HEK293 (cell line): ENCODE results near the gene MAGEB17.

Source experiments
- MYNN ChIP-seq: fragments of 450-650 bp; formaldehyde crosslinking; IDR thresholded peaks from 2 replicates; pipeline ENCODE4 v1.5.1; 2016; ENCODE audit warnings: missing biosample characterization, missing genetic modification characterization, borderline replicate concordance
- REST ChIP-seq: fragments of 450-650 bp; formaldehyde crosslinking; IDR thresholded peaks from 2 replicates; pipeline ENCODE4 v1.5.1; 2016; ENCODE audit warnings: missing biosample characterization, missing genetic modification characterization
- ZBTB7A ChIP-seq: fragments of 450-650 bp; formaldehyde crosslinking; IDR thresholded peaks from 2 replicates; pipeline ENCODE4 v1.5.1; 2016; ENCODE audit warnings: low read depth, missing biosample characterization, missing genetic modification characterization
- ZNF138 ChIP-seq: fragments of 450-650 bp; formaldehyde crosslinking; IDR thresholded peaks from 2 replicates; pipeline ENCODE4 v1.5.1; 2016; ENCODE audit warnings: missing biosample characterization, missing genetic modification characterization, borderline replicate concordance
- ZNF214 ChIP-seq: fragments of 450-650 bp; formaldehyde crosslinking; IDR thresholded peaks from 2 replicates; pipeline ENCODE4 v1.5.1; 2017; ENCODE audit warnings: missing biosample characterization, mild to moderate bottlenecking, missing genetic modification characterization, borderline replicate concordance
- ZNF24 ChIP-seq: fragments of 450-650 bp; formaldehyde crosslinking; IDR thresholded peaks from 2 replicates; pipeline ENCODE4 v1.5.1; 2016; ENCODE audit warnings: missing biosample characterization, missing genetic modification characterization
- ZNF274 ChIP-seq, 2 experiments: fragments of 200-500 bp in 1 of 2; fragments of 450-650 bp in 1 of 2; sonication (Bioruptor generic) in 1 of 2; formaldehyde crosslinking in 1 of 2; IDR thresholded peaks; 2 replicates each; pipeline versions ENCODE4 v1.5.1 to v1.6.1; 2014 to 2016; ENCODE audit warnings: borderline replicate concordance in 1 of 2, inconsistent platforms in 1 of 2, low read length in 1 of 2, missing biosample characterization in 1 of 2, missing genetic modification characterization in 1 of 2
- ZNF561 ChIP-seq: fragments of 450-650 bp; IDR thresholded peaks from 2 replicates; pipeline ENCODE4 v1.5.1; 2018; ENCODE audit warnings: missing biosample characterization, missing genetic modification characterization, borderline replicate concordance
- ZNF624 ChIP-seq: fragments of 450-650 bp; formaldehyde crosslinking; IDR thresholded peaks from 2 replicates; pipeline ENCODE4 v1.5.1; 2017; ENCODE audit warnings: missing biosample characterization, missing genetic modification characterization
- ZNF658 ChIP-seq: fragments of 450-650 bp; formaldehyde crosslinking; IDR thresholded peaks from 2 replicates; pipeline ENCODE4; 2016; ENCODE audit warnings: missing biosample characterization, missing genetic modification characterization
- ZNF76 ChIP-seq: fragments of 450-650 bp; formaldehyde crosslinking; IDR thresholded peaks from 2 replicates; pipeline ENCODE4; 2016; ENCODE audit warnings: low read depth, missing biosample characterization, missing genetic modification characterization, borderline replicate concordance
- TF ChIP-seq, protein P1 (sequence below): fragments of 450-650 bp; formaldehyde crosslinking; IDR thresholded peaks from 2 replicates; pipeline ENCODE4 v1.5.1; 2016; ENCODE audit warnings: missing biosample characterization, missing genetic modification characterization, low read depth
- TF ChIP-seq, protein P2 (sequence below): fragments of 450-650 bp; formaldehyde crosslinking; IDR thresholded peaks from 2 replicates; pipeline ENCODE4 v1.5.1; 2016; ENCODE audit warnings: missing biosample characterization, missing genetic modification characterization

GRCh38 chrX:16119353-16120220 lies 47.7 kb upstream of the MAGEB17 start:
- TF ChIP-seq ZNF658 (no peak), REST (tag by site-specific recombination) (no peak), ZNF76 (tag by site-specific recombination) (no peak), MYNN (tag by site-specific recombination) (no peak), ZNF561 (no peak), ZBTB7A (no peak), ZNF624 (no peak), ZNF138 (tag by site-specific recombination) (no peak), ZNF214 (tag by site-specific recombination) (no peak), ZNF274 (IDR thresholded peaks at IDR 0.05; ENCODE audit: low read length) (no peak), ZNF274 (tag by site-specific recombination; IDR thresholded peaks at IDR 0.05; ENCODE audit: borderline replicate concordance) (no peak), ZNF24 (tag by site-specific recombination) (no peak)
- TF ChIP-seq, protein P1, sequence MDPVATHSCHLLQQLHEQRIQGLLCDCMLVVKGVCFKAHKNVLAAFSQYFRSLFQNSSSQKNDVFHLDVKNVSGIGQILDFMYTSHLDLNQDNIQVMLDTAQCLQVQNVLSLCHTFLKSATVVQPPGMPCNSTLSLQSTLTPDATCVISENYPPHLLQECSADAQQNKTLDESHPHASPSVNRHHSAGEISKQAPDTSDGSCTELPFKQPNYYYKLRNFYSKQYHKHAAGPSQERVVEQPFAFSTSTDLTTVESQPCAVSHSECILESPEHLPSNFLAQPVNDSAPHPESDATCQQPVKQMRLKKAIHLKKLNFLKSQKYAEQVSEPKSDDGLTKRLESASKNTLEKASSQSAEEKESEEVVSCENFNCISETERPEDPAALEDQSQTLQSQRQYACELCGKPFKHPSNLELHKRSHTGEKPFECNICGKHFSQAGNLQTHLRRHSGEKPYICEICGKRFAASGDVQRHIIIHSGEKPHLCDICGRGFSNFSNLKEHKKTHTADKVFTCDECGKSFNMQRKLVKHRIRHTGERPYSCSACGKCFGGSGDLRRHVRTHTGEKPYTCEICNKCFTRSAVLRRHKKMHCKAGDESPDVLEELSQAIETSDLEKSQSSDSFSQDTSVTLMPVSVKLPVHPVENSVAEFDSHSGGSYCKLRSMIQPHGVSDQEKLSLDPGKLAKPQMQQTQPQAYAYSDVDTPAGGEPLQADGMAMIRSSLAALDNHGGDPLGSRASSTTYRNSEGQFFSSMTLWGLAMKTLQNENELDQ (tag by site-specific recombination): no peak
- TF ChIP-seq, protein P2, sequence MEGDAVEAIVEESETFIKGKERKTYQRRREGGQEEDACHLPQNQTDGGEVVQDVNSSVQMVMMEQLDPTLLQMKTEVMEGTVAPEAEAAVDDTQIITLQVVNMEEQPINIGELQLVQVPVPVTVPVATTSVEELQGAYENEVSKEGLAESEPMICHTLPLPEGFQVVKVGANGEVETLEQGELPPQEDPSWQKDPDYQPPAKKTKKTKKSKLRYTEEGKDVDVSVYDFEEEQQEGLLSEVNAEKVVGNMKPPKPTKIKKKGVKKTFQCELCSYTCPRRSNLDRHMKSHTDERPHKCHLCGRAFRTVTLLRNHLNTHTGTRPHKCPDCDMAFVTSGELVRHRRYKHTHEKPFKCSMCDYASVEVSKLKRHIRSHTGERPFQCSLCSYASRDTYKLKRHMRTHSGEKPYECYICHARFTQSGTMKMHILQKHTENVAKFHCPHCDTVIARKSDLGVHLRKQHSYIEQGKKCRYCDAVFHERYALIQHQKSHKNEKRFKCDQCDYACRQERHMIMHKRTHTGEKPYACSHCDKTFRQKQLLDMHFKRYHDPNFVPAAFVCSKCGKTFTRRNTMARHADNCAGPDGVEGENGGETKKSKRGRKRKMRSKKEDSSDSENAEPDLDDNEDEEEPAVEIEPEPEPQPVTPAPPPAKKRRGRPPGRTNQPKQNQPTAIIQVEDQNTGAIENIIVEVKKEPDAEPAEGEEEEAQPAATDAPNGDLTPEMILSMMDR (tag by site-specific recombination): no peak
